Measurements from ENCODE around the gene NOP53. TPM values are rescaled to one million over a fixed set of nuclear protein-coding genes. Genes with fewer than 3 reads are reported as not detected.

NOP53 gene
- total and polyA plus RNA-seq, 2 of the 8 experiments (the other 6 are each of a cell fraction or from before 2014, with no cell fraction given), result 107 to 245 TPM

DNA sequence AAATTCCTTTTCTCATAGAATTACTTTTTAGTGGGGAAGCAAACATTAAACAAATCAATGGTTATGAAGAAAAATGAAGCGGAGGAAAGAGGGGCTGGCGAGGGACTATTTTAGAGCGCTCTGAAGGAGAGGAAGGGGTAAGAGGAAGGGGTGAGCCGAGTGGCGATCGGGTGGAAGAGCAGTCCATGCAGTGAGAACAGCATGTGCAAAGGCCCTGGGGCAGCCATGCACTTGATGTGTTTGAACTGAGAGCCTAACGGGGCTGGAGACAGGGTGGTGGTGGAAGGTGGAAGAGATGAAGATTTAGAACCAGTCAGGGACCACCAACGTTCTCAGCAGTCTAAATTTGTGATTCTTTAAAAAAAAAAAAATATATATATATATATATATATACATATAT is 14.4 kb upstream of the NOP53 start (continued):
- TF ChIP-seq, protein P1, sequence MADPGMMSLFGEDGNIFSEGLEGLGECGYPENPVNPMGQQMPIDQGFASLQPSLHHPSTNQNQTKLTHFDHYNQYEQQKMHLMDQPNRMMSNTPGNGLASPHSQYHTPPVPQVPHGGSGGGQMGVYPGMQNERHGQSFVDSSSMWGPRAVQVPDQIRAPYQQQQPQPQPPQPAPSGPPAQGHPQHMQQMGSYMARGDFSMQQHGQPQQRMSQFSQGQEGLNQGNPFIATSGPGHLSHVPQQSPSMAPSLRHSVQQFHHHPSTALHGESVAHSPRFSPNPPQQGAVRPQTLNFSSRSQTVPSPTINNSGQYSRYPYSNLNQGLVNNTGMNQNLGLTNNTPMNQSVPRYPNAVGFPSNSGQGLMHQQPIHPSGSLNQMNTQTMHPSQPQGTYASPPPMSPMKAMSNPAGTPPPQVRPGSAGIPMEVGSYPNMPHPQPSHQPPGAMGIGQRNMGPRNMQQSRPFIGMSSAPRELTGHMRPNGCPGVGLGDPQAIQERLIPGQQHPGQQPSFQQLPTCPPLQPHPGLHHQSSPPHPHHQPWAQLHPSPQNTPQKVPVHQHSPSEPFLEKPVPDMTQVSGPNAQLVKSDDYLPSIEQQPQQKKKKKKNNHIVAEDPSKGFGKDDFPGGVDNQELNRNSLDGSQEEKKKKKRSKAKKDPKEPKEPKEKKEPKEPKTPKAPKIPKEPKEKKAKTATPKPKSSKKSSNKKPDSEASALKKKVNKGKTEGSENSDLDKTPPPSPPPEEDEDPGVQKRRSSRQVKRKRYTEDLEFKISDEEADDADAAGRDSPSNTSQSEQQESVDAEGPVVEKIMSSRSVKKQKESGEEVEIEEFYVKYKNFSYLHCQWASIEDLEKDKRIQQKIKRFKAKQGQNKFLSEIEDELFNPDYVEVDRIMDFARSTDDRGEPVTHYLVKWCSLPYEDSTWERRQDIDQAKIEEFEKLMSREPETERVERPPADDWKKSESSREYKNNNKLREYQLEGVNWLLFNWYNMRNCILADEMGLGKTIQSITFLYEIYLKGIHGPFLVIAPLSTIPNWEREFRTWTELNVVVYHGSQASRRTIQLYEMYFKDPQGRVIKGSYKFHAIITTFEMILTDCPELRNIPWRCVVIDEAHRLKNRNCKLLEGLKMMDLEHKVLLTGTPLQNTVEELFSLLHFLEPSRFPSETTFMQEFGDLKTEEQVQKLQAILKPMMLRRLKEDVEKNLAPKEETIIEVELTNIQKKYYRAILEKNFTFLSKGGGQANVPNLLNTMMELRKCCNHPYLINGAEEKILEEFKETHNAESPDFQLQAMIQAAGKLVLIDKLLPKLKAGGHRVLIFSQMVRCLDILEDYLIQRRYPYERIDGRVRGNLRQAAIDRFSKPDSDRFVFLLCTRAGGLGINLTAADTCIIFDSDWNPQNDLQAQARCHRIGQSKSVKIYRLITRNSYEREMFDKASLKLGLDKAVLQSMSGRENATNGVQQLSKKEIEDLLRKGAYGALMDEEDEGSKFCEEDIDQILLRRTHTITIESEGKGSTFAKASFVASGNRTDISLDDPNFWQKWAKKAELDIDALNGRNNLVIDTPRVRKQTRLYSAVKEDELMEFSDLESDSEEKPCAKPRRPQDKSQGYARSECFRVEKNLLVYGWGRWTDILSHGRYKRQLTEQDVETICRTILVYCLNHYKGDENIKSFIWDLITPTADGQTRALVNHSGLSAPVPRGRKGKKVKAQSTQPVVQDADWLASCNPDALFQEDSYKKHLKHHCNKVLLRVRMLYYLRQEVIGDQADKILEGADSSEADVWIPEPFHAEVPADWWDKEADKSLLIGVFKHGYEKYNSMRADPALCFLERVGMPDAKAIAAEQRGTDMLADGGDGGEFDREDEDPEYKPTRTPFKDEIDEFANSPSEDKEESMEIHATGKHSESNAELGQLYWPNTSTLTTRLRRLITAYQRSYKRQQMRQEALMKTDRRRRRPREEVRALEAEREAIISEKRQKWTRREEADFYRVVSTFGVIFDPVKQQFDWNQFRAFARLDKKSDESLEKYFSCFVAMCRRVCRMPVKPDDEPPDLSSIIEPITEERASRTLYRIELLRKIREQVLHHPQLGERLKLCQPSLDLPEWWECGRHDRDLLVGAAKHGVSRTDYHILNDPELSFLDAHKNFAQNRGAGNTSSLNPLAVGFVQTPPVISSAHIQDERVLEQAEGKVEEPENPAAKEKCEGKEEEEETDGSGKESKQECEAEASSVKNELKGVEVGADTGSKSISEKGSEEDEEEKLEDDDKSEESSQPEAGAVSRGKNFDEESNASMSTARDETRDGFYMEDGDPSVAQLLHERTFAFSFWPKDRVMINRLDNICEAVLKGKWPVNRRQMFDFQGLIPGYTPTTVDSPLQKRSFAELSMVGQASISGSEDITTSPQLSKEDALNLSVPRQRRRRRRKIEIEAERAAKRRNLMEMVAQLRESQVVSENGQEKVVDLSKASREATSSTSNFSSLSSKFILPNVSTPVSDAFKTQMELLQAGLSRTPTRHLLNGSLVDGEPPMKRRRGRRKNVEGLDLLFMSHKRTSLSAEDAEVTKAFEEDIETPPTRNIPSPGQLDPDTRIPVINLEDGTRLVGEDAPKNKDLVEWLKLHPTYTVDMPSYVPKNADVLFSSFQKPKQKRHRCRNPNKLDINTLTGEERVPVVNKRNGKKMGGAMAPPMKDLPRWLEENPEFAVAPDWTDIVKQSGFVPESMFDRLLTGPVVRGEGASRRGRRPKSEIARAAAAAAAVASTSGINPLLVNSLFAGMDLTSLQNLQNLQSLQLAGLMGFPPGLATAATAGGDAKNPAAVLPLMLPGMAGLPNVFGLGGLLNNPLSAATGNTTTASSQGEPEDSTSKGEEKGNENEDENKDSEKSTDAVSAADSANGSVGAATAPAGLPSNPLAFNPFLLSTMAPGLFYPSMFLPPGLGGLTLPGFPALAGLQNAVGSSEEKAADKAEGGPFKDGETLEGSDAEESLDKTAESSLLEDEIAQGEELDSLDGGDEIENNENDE (IDR thresholded peaks at IDR 0.05; ENCODE audit: insufficient replicate concordance, low read length), result no peak
- TF ChIP-seq SAP30 (IDR thresholded peaks at IDR 0.05; ENCODE audit: insufficient read depth, insufficient replicate concordance, low read length), result no peak
- TF ChIP-seq SP2 (IDR thresholded peaks at IDR 0.05; ENCODE audit: low read length), result no peak
- TF ChIP-seq TAF1 (IDR thresholded peaks at IDR 0.05; ENCODE audit: low read depth, low read length), result no peak
- TF ChIP-seq HDAC2 (IDR thresholded peaks at IDR 0.05; ENCODE audit: borderline replicate concordance in 1 of 2, low read depth in 2 of 2, low read length in 2 of 2), result no peak
- no peak for TF ChIP-seq RXRA (IDR thresholded peaks at IDR 0.05; ENCODE audit: insufficient read depth, low read depth, low read length)
- no peak for TF ChIP-seq EP300 (IDR thresholded peaks at IDR 0.05; ENCODE audit: borderline replicate concordance in 1 of 2, low read depth in 2 of 2, low read length in 2 of 2)
- TF ChIP-seq CTBP2 (IDR thresholded peaks at IDR 0.05; ENCODE audit: borderline replicate concordance, insufficient read depth, insufficient read length, low read length), result no peak
- no peak for TF ChIP-seq E2F6 (IDR thresholded peaks at IDR 0.05)
- TF ChIP-seq CREB1 (IDR thresholded peaks at IDR 0.05), result no peak
